ENCODE results near the gene GPANK1.

DNA sequence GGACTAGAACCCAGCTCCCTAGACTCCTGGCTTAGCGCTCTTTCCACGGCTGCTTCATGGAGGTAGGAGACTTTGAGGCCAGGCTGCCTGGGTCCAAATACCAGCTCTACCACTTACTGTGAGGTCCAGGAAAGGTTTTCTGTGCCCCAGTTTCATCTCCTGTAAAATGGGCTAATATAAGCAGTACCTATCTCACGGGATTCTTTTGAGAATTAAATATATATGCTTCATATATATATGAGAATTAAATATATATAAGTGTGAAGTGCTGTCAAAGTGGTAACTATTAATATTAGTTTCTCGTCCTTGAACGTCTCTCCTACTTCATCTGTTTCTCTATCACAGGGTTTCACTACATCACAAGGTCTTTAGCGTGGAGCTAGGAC, 26.3 kb upstream of the GPANK1 start:
- TF ChIP-seq BHLHE40 (IDR thresholded peaks at IDR 0.05; ENCODE audit: borderline replicate concordance) (no peak), LEF1 (IDR thresholded peaks at IDR 0.05; ENCODE audit: borderline replicate concordance) (no peak), HDGF (IDR thresholded peaks at IDR 0.05; ENCODE audit: borderline replicate concordance) (no peak), NFRKB (IDR thresholded peaks at IDR 0.05) (no peak), FOXM1 (IDR thresholded peaks at IDR 0.05; ENCODE audit: borderline replicate concordance) (no peak), SP1 (IDR thresholded peaks at IDR 0.05) (no peak), ZNF384 (IDR thresholded peaks at IDR 0.05) (no peak), ARNT (IDR thresholded peaks at IDR 0.05) (no peak), FOXK2 (IDR thresholded peaks at IDR 0.05) (no peak), ELF4 (IDR thresholded peaks at IDR 0.05) (no peak)
- TF ChIP-seq, protein P1, sequence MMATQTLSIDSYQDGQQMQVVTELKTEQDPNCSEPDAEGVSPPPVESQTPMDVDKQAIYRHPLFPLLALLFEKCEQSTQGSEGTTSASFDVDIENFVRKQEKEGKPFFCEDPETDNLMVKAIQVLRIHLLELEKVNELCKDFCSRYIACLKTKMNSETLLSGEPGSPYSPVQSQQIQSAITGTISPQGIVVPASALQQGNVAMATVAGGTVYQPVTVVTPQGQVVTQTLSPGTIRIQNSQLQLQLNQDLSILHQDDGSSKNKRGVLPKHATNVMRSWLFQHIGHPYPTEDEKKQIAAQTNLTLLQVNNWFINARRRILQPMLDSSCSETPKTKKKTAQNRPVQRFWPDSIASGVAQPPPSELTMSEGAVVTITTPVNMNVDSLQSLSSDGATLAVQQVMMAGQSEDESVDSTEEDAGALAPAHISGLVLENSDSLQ (IDR thresholded peaks at IDR 0.05) = no peak

All from HEK293T (cell line).